ENCODE data around the gene STAB1. TPM values are rescaled to one million over a fixed set of nuclear protein-coding genes. Genes with fewer than 3 reads are reported as not detected.
A peak's percentile ranks its signal among the peaks of the same experiment; 100 is the strongest.

STAB1 gene
- total RNA-seq, 1 donor from 2014 or later: 152 TPM

GRCh38 chr3:52568069-52568468, 72.9 kb downstream of the STAB1 start:
- DNase-seq: no peak
- Histone ChIP-seq H3K9me3 (no peaks in the 10 kb centered on the region), H3K4me1 (no peaks in the 10 kb centered on the region), H3K27ac (no peak overlapping the region), H3K36me3 (peaks cover 32% of the 10 kb centered on the region), H3K4me3 (no peak overlapping the region), H3K27me3 (no peaks in the 10 kb centered on the region)
- intact Hi-C loops (cut with DNase I): no loop called here
- ATAC-seq: no peak
- TF ChIP-seq CTCF (IDR thresholded peaks at IDR 0.05): no peak

- H3K36me3 ChIP-seq: peaks cover 35% of the 10 kb centered on the region
- intact Hi-C loops (cut with DNase I): no loop called here
- peak; percentile 82 for ATAC-seq
Measured at GRCh38 chr3:52570076-52570475, 74.9 kb downstream of the STAB1 start.

DNA sequence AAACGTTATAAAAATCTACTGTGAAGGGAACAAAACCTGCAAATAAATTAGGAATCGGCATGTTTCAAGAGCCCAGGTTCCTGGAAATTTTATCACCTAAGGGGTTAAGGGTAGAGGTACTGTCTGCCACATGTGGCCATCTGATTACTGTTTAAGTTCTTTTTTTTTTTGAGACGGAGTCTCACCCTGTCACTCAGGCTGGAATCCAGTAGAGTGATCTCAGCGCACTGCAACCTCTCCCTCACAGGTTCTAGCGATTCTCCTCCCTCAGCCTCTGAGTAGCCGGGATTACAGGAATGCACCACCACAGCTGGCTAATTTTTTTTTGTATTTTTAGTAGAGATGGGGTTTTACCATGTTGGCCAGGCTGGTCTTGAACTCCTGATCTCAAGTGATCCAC, 77.1 kb downstream of the STAB1 start:
- H3K27me3 ChIP-seq: no peaks in the 10 kb centered on the region
- TF ChIP-seq CTCF (IDR thresholded peaks at IDR 0.05): no peak
- H3K9me3 ChIP-seq: no peaks in the 10 kb centered on the region
- DNase-seq (no peak), ATAC-seq (no peak)
- H3K4me1 ChIP-seq: no peaks in the 10 kb centered on the region
- intact Hi-C loops (cut with DNase I): no loop called here
- no peak overlapping the region for H3K27ac ChIP-seq
- H3K4me3 ChIP-seq: no peak overlapping the region
- peaks cover 45% of the 10 kb centered on the region for H3K36me3 ChIP-seq

More at GRCh38 chr3:52570076-52570475, 74.9 kb downstream of the STAB1 start:
- H3K4me3 ChIP-seq: no peak overlapping the region
- H3K27ac ChIP-seq: no peak overlapping the region
- TF ChIP-seq CTCF (IDR thresholded peaks at IDR 0.05): no peak
- DNase-seq: no peak
- H3K9me3 ChIP-seq: no peaks in the 10 kb centered on the region
- no peaks in the 10 kb centered on the region for H3K4me1 ChIP-seq
- no peaks in the 10 kb centered on the region for H3K27me3 ChIP-seq

Other genes starting within 250 kb of the STAB1 start
- 44.0 TPM for gene PPM1M, start 249.6 kb upstream of the STAB1 start, total RNA-seq
- gene WDR82, start 216.7 kb upstream of the STAB1 start, total RNA-seq: 61.9 TPM
- gene GLYCTK, start 207.5 kb upstream of the STAB1 start, total RNA-seq: 11.5 TPM
- gene DNAH1, start 179.0 kb upstream of the STAB1 start, total RNA-seq: 11.2 TPM
- 71.4 TPM for gene BAP1, start 85.3 kb upstream of the STAB1 start, total RNA-seq
- 6.8 TPM for gene PHF7, start 84.7 kb upstream of the STAB1 start, total RNA-seq
- 27.6 TPM for gene SEMA3G, start 50.2 kb upstream of the STAB1 start, total RNA-seq
- gene TNNC1, start 41.3 kb upstream of the STAB1 start, total RNA-seq: 88.9 TPM
- gene NISCH, start 39.7 kb upstream of the STAB1 start, total RNA-seq: 94.6 TPM
- 39.7 TPM for gene NT5DC2, start 38.5 kb downstream of the STAB1 start, total RNA-seq
- gene UQCC5, start 41.3 kb downstream of the STAB1 start, total RNA-seq: 16.6 TPM
- 67.1 TPM for gene PBRM1, start 190.6 kb downstream of the STAB1 start, total RNA-seq
- gene GNL3, start 190.7 kb downstream of the STAB1 start, total RNA-seq: 50.6 TPM
- 44.9 TPM for gene GLT8D1, start 210.5 kb downstream of the STAB1 start, total RNA-seq
- 76.0 TPM for gene SPCS1, start 210.8 kb downstream of the STAB1 start, total RNA-seq